Measurements from ENCODE around the gene ADCYAP1R1.

Gene ADCYAP1R1

DNA sequence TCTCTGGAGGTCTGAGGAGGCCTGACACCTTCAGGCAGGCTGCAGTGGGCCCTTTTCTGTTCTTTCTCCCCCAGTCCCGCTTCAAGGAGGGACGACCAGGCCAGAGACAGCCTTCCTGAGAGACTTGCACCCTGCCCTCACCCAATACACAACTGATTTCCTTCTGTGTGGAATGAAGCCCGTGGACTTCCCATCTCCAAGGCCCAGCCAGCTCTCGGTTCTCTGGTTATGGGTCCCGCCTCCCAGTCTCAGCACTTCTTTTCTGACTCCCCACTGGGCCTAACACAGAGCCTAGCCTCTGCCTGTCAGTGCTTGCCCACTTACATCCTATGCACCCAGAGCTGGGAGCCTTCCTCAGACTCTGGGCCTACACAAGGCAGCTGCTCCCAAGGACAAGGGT, 24.1 kb upstream of the ADCYAP1R1 start:
- no peak for DNase-seq (ENCODE audit: extremely low spot score)
- TF ChIP-seq HDGF (IDR thresholded peaks at IDR 0.05; ENCODE audit: borderline replicate concordance) = no peak
- TF ChIP-seq, protein P1, sequence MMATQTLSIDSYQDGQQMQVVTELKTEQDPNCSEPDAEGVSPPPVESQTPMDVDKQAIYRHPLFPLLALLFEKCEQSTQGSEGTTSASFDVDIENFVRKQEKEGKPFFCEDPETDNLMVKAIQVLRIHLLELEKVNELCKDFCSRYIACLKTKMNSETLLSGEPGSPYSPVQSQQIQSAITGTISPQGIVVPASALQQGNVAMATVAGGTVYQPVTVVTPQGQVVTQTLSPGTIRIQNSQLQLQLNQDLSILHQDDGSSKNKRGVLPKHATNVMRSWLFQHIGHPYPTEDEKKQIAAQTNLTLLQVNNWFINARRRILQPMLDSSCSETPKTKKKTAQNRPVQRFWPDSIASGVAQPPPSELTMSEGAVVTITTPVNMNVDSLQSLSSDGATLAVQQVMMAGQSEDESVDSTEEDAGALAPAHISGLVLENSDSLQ (IDR thresholded peaks at IDR 0.05) = no peak
- TF ChIP-seq ELF4 (IDR thresholded peaks at IDR 0.05) = no peak
- no peak for TF ChIP-seq TARDBP (IDR thresholded peaks at IDR 0.05)
- TF ChIP-seq ARNT (IDR thresholded peaks at IDR 0.05) = no peak
- TF ChIP-seq SP1 (IDR thresholded peaks at IDR 0.05) = no peak
- no peak for TF ChIP-seq FOXA1 (IDR thresholded peaks at IDR 0.05)
- TF ChIP-seq BHLHE40 (IDR thresholded peaks at IDR 0.05; ENCODE audit: borderline replicate concordance) = no peak
- TF ChIP-seq SUZ12 (IDR thresholded peaks at IDR 0.05) = no peak
- no peak for TF ChIP-seq FOXM1 (IDR thresholded peaks at IDR 0.05; ENCODE audit: borderline replicate concordance)
- no peak for TF ChIP-seq L3MBTL2 (conservative IDR thresholded peaks at IDR 0.05)
- no peak for TF ChIP-seq NFRKB (IDR thresholded peaks at IDR 0.05)
- no peak for TF ChIP-seq CTBP1 (IDR thresholded peaks at IDR 0.05; ENCODE audit: borderline replicate concordance)
- no peak for TF ChIP-seq ZNF384 (IDR thresholded peaks at IDR 0.05)
- TF ChIP-seq FOXK2 (IDR thresholded peaks at IDR 0.05) = no peak
- no peak for TF ChIP-seq LEF1 (IDR thresholded peaks at IDR 0.05; ENCODE audit: borderline replicate concordance)
- ChIA-PET CTCF (no interaction called here), POLR2A (no interaction called here)

DNA sequence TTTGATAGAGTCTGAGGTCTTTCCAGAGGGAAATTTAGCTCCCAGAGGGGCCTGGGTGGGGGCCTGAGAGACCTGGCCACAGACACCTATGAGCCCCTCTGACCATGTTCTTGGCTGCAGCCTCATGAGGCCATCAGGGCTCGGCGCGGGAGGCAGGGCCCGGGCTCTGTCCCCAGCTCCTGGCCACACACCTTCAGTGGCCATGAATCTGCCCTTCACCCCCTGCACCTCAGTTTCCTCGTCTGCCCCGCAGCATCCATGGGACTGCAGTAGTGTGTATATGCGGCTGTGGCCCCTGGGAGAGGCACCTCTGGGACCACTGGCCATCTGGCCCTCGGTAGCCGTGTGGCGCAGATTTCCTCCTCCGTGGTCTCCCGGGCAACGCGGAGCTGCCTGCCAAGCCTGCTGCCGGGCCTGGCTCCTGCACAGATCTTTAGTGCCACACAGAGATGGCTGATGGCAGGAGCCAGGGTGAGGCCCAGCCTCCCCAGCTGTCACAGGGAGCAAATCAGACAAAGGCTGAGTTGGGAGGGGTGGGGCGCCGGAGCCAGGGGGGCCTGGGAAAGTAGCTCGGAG, 23.6 kb upstream of the ADCYAP1R1 start:
- no peak for TF ChIP-seq NFRKB (IDR thresholded peaks at IDR 0.05)
- TF ChIP-seq L3MBTL2 (conservative IDR thresholded peaks at IDR 0.05) = no peak
- no peak for TF ChIP-seq CTBP1 (IDR thresholded peaks at IDR 0.05; ENCODE audit: borderline replicate concordance)
- no peak for TF ChIP-seq SP1 (IDR thresholded peaks at IDR 0.05)
- no peak for TF ChIP-seq ZNF384 (IDR thresholded peaks at IDR 0.05)
- TF ChIP-seq LEF1 (IDR thresholded peaks at IDR 0.05; ENCODE audit: borderline replicate concordance) = no peak
- TF ChIP-seq BHLHE40 (IDR thresholded peaks at IDR 0.05; ENCODE audit: borderline replicate concordance) = no peak
- no peak for TF ChIP-seq ELF4 (IDR thresholded peaks at IDR 0.05)
- TF ChIP-seq, protein P1 (IDR thresholded peaks at IDR 0.05) = no peak
- POLR2A ChIA-PET = no interaction called here
- CTCF ChIA-PET = no interaction called here
- no peak for DNase-seq (ENCODE audit: extremely low spot score)

DNA sequence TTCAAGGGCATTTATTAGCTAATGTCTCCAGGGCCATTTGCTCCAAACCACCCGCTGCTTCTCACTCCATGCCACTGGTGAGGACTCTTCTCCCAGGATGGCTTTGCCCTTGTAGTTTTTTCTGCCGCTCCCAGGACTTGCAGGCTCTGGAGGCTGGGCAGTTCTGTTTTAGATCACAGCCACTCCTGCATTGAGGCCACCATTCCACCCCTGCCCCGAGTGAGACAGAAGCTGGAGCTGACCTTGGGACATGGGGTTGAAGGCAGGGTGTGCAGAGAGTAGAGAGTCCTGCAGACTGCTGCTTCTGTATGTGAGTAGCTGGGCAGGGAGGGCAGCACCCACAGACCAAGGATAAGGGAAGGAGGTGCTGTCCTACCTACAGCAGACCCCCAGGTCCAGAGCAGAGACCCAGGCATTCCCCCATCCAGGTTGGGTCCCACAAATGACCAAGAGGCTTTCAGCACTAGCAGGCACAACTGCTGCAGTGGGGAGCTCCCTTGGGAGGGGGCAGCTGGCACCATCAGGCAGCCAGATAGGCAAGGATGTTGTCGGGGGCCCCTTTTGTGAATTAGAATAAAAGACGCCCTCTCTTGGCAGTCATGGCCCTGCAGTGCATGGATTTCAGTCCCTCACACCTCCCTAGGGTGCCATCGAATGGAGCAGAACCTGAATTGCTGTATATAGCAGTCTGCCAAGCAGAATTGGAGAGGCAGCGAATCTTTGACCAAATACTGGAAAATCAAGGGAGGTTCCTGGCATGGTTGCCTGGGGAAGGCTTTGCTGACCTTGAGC, 22.7 kb upstream of the ADCYAP1R1 start:
- no peak for DNase-seq (ENCODE audit: extremely low spot score)
- POLR2A ChIA-PET = no interaction called here
- CTCF ChIA-PET = no interaction called here
- TF ChIP-seq SP1 (IDR thresholded peaks at IDR 0.05) (no peak), HDGF (IDR thresholded peaks at IDR 0.05; ENCODE audit: borderline replicate concordance) (no peak), ELF4 (IDR thresholded peaks at IDR 0.05) (no peak), TARDBP (IDR thresholded peaks at IDR 0.05) (no peak), CTBP1 (IDR thresholded peaks at IDR 0.05; ENCODE audit: borderline replicate concordance) (no peak), FOXK2 (IDR thresholded peaks at IDR 0.05) (no peak), FOXM1 (IDR thresholded peaks at IDR 0.05; ENCODE audit: borderline replicate concordance) (no peak), L3MBTL2 (conservative IDR thresholded peaks at IDR 0.05) (no peak), ZNF384 (IDR thresholded peaks at IDR 0.05) (no peak)

DNA sequence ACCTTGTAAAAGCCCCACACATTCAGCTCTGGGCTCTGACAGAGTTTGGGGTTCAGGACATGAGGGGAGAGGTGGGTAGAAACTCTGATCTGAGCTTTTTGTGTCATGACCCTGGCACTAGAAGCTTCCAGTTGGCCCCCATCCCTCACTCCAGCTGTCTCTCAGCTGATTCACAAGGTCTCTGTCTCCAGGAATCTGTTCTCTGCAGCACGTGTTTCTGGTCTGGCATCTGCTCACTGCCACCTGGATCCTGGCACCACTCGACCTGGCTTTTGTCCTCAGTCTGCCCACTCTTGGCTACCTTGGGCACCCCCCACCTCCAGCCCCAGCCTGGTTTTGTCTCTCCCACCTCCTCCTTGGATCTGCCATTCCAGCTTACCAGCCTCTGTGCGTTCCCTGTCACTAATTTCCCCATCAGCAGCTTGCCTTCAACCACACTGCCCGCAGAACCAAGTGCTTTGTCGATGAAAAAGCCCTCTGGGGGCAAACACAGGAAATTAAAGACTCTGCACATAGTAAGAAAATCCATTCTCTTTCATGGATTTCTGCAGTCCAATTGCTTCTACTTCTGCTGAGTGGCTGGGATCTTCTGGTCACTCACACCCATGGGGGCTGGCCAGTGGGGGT, 18.3 kb upstream of the ADCYAP1R1 start:
- DNase-seq (ENCODE audit: extremely low spot score) = no peak
- TF ChIP-seq FOXK2 (IDR thresholded peaks at IDR 0.05) = no peak
- TF ChIP-seq SP1 (IDR thresholded peaks at IDR 0.05) = no peak
- no peak for TF ChIP-seq CTBP1 (IDR thresholded peaks at IDR 0.05; ENCODE audit: borderline replicate concordance)
- TF ChIP-seq TARDBP (IDR thresholded peaks at IDR 0.05) = no peak
- no peak for TF ChIP-seq LEF1 (IDR thresholded peaks at IDR 0.05; ENCODE audit: borderline replicate concordance)
- no peak for TF ChIP-seq ELF4 (IDR thresholded peaks at IDR 0.05)
- TF ChIP-seq NFRKB (IDR thresholded peaks at IDR 0.05) = no peak
- CTCF ChIA-PET = no interaction called here
- POLR2A ChIA-PET = no interaction called here

DNA sequence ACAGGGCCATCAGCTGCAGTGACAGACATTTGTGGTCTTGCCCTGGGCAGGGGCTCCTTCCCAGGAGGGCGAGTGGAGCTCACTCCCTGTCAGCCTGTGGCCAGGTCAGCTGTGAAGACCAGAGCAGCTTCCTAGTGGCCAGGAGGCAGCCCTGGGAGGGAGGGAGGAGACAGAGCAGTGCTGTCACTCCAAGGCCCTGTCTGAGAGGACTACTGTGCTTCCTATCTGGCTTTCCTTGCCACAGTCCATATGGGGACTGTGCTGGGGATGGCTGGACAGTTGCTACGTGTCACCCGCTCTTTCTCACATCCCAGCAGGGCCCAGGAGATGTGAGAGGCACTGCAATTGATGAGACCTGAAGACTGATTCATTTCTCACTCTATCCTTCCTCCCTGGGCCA, 15.2 kb upstream of the ADCYAP1R1 start:
- ChIA-PET CTCF (no interaction called here), POLR2A (no interaction called here)
- DNase-seq (ENCODE audit: extremely low spot score) = no peak
- TF ChIP-seq SP1 (IDR thresholded peaks at IDR 0.05) = no peak
- TF ChIP-seq LEF1 (IDR thresholded peaks at IDR 0.05; ENCODE audit: borderline replicate concordance) = no peak
- TF ChIP-seq FOXK2 (IDR thresholded peaks at IDR 0.05) = no peak
- no peak for TF ChIP-seq TARDBP (IDR thresholded peaks at IDR 0.05)
- TF ChIP-seq SUZ12 (IDR thresholded peaks at IDR 0.05) = no peak
- no peak for TF ChIP-seq L3MBTL2 (conservative IDR thresholded peaks at IDR 0.05)

DNA sequence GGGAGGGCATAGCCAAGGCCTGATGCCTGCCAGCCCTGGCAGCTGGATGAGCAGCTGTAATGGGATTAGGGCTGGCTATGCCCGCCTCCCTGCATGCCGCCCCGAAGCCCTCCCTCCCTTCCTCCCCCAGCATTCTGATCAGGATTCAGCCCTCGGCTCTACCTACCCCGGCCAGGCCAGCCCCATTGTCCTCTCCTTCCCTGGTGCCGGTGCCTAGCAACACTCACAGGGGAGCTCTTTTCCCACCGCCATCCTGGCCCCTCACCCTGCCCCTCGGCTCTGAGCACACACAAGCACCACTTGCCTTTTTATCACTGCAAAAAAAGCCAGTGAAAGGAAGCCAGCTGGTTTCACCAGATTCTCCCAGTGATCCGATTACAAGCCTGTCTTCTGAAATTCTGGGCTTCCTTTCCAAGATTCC, 9.0 kb upstream of the ADCYAP1R1 start:
- TF ChIP-seq FOXA1 (IDR thresholded peaks at IDR 0.05) = no peak
- no peak for TF ChIP-seq HDGF (IDR thresholded peaks at IDR 0.05; ENCODE audit: borderline replicate concordance)
- TF ChIP-seq, protein P1 (IDR thresholded peaks at IDR 0.05) = no peak
- TF ChIP-seq SUZ12 (IDR thresholded peaks at IDR 0.05) = no peak
- TF ChIP-seq L3MBTL2 (conservative IDR thresholded peaks at IDR 0.05) = no peak
- TF ChIP-seq ZNF384 (IDR thresholded peaks at IDR 0.05) = no peak
- TF ChIP-seq ARNT (IDR thresholded peaks at IDR 0.05) = no peak
- no peak for TF ChIP-seq LEF1 (IDR thresholded peaks at IDR 0.05; ENCODE audit: borderline replicate concordance)
- no peak for TF ChIP-seq ELF4 (IDR thresholded peaks at IDR 0.05)
- TF ChIP-seq BHLHE40 (IDR thresholded peaks at IDR 0.05; ENCODE audit: borderline replicate concordance) = no peak
- no peak for TF ChIP-seq TARDBP (IDR thresholded peaks at IDR 0.05)
- TF ChIP-seq NFRKB (IDR thresholded peaks at IDR 0.05) = no peak
- no peak for TF ChIP-seq CTBP1 (IDR thresholded peaks at IDR 0.05; ENCODE audit: borderline replicate concordance)
- no peak for TF ChIP-seq FOXM1 (IDR thresholded peaks at IDR 0.05; ENCODE audit: borderline replicate concordance)
- TF ChIP-seq FOXK2 (IDR thresholded peaks at IDR 0.05) = no peak
- no peak for TF ChIP-seq SP1 (IDR thresholded peaks at IDR 0.05)
- DNase-seq (ENCODE audit: extremely low spot score) = no peak
- ChIA-PET CTCF (no interaction called here), POLR2A (no interaction called here)
